ENCODE measurements around the gene SKOR2. TPM values are rescaled to one million over a fixed set of nuclear protein-coding genes. Genes with fewer than 3 reads are reported as not detected.

The SKOR2 gene
- total and polyA plus RNA-seq, 2 of the 4 experiments (the other 2 are of a cell fraction), result not detected

DNA sequence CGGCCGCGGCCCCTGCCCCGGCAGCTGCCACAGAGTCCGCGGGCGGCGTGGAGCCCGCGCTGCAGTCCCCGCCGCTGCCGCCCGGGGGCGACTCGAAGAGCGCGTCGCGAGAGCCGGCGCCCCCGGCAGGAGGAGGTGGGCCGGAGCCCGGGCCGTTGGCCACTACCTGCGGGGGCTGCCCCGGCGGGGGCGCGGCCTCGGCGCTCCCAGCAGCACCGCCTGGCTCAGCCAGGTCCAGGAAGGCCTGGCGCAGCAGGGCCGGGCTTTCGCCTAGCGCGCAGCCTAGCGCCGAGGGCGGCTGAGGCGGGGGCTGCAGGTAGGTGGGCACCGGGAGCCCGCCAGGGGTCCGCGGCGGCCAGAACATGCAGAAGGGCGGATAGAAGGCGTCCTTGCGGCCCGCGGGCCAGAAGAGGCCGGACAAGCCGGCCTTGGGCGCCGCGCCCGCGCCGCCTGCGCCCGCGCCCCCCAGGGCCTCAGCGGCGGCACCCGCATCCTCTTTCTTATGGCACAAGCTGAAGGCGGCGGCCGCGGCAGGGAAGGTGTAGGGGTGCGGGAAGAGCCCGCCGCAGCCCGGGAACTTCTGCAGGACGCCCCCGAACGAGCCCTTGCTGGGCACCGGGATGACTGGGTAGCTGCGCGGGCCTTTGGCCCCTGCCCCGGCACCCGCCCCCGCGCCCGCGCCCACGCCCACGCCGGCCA is 3.9 kb downstream of the SKOR2 start:
- H3K36me3 ChIP-seq (ENCODE audit: control insufficient read depth, insufficient read depth, low read length), result no peaks in the 10 kb centered on the region
- H4K91ac ChIP-seq (ENCODE audit: insufficient read depth, low read depth, low read length), result no peak overlapping the region
- peaks cover 52% of the 10 kb centered on the region for H3K27me3 ChIP-seq (ENCODE audit: control insufficient read depth, insufficient read depth, low read length)
- H2AFZ ChIP-seq (replicated peaks; ENCODE audit: low read length, poor library complexity), result no peak overlapping the region
- H3K4me2 ChIP-seq (ENCODE audit: low read depth, low read length), result no peak overlapping the region
- no peak overlapping the region for H3K23ac ChIP-seq (ENCODE audit: low read depth, low read length)
- dilution Hi-C loops (cut with HindIII; ENCODE audit: low sequenced_read_pairs, unreplicated experiment), result no loop called here
- BruUV-seq (replicated peaks), result no TSS peak
- H3K27ac ChIP-seq (ENCODE audit: insufficient read depth, low read length), result no peak overlapping the region
- no peak overlapping the region for H2BK15ac ChIP-seq (ENCODE audit: low read depth, low read length)
- H3K9ac ChIP-seq (ENCODE audit: low read depth, low read length), result no peak overlapping the region
- H3K4ac ChIP-seq (ENCODE audit: low read depth, low read length), result no peak overlapping the region
- H3K56ac ChIP-seq (ENCODE audit: extremely low read depth, insufficient read depth, low read length), result no peak overlapping the region
- TF ChIP-seq, protein P1, sequence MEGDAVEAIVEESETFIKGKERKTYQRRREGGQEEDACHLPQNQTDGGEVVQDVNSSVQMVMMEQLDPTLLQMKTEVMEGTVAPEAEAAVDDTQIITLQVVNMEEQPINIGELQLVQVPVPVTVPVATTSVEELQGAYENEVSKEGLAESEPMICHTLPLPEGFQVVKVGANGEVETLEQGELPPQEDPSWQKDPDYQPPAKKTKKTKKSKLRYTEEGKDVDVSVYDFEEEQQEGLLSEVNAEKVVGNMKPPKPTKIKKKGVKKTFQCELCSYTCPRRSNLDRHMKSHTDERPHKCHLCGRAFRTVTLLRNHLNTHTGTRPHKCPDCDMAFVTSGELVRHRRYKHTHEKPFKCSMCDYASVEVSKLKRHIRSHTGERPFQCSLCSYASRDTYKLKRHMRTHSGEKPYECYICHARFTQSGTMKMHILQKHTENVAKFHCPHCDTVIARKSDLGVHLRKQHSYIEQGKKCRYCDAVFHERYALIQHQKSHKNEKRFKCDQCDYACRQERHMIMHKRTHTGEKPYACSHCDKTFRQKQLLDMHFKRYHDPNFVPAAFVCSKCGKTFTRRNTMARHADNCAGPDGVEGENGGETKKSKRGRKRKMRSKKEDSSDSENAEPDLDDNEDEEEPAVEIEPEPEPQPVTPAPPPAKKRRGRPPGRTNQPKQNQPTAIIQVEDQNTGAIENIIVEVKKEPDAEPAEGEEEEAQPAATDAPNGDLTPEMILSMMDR (conservative IDR thresholded peaks at IDR 0.05; ENCODE audit: low read depth, low read length), result peak; percentile 29; the same call in 1 of the 2 replicates
- TF ChIP-seq MAFK (IDR thresholded peaks at IDR 0.05; ENCODE audit: low read depth, low read length), result no peak
- ChIA-PET CTCF (no interaction called here), POLR2A (ENCODE audit: unreplicated experiment) (interaction anchor here (0.5 kb wide), 1 partner anchor 10 kb away, joined by 5 read pairs; no protein-coding TSS in a partner anchor)
- no peak overlapping the region for H2AK9ac ChIP-seq (replicated peaks; ENCODE audit: low read depth, low read length, poor library complexity)
- H3K4me3 ChIP-seq (ENCODE audit: insufficient read depth, low read depth, low read length), result no peak overlapping the region
- in situ Hi-C loops (cut with MboI; ENCODE audit: low sequenced_read_pairs), result no loop called here
- H4K8ac ChIP-seq (ENCODE audit: low read depth in 2 of 2, low read length in 2 of 2), result no peak overlapping the region
- no peak for DNase-seq
- H3K14ac ChIP-seq (replicated peaks; ENCODE audit: low read depth, low read length), result no peak overlapping the region
- ATAC-seq (ENCODE audit: low read depth), result peak; percentile 27; the same call in 1 of the 2 replicates
- WGBS, 2 experiments (ENCODE audit: extremely low coverage in 2 of 2, insufficient read length in 1 of 2), result 7% methylated on average over 6 of the region's 90 CpGs; no CpG with 5 or more reads in 1 of the 2 experiments
- H3K79me1 ChIP-seq (ENCODE audit: low read depth in 1 of 2, low read length in 2 of 2), result no peaks in the 10 kb centered on the region
- no peak overlapping the region for H2BK20ac ChIP-seq (ENCODE audit: low read depth, low read length)
- intact Hi-C loops (cut with micrococcal nuclease), result no loop called here
- no peak overlapping the region for H3K18ac ChIP-seq (ENCODE audit: low read depth, low read length)
- peaks cover 9% of the 10 kb centered on the region for H3K9me3 ChIP-seq (ENCODE audit: control insufficient read depth, insufficient read depth, low read length)
- no peaks in the 10 kb centered on the region for H3K4me1 ChIP-seq (ENCODE audit: control insufficient read depth, insufficient read depth, low read length)
- no peak overlapping the region for H2BK120ac ChIP-seq (ENCODE audit: low read depth, low read length)
- H2BK5ac ChIP-seq (ENCODE audit: low read depth, low read length, poor library complexity, severe bottlenecking), result no peak overlapping the region
- no peak overlapping the region for H2AK5ac ChIP-seq (ENCODE audit: low read depth, low read length)
- no peak overlapping the region for H4K5ac ChIP-seq (ENCODE audit: low read depth, low read length)
- H4K20me1 ChIP-seq (ENCODE audit: insufficient read depth, low read length), result no peaks in the 10 kb centered on the region
- no peaks in the 10 kb centered on the region for H3K9me1 ChIP-seq (ENCODE audit: insufficient read depth, low read length)

Measured in IMR-90 (cell line).